OCI-LY7 (cell line): ENCODE measurements around the gene MT1H.

Experiments used
- EZH2phosphoT487 ChIP-seq: fragments of 200-600 bp; sonication (generic); IDR thresholded peaks from 2 replicates; pipeline ENCODE4 v1.6.1; 2018; ENCODE audit warnings: low read depth, borderline replicate concordance, mild to moderate bottlenecking, mixed run types, antibody characterized with exemption, low read length, moderate library complexity, mixed read lengths
- TF ChIP-seq, protein P1 (sequence below): fragments of 200-600 bp; sonication (generic); conservative IDR thresholded peaks from 2 replicates; pipeline ENCODE4 v1.5.1; 2014; ENCODE audit warnings: mild to moderate bottlenecking, antibody characterized with exemption, low read length, moderate library complexity, mixed read lengths

DNA sequence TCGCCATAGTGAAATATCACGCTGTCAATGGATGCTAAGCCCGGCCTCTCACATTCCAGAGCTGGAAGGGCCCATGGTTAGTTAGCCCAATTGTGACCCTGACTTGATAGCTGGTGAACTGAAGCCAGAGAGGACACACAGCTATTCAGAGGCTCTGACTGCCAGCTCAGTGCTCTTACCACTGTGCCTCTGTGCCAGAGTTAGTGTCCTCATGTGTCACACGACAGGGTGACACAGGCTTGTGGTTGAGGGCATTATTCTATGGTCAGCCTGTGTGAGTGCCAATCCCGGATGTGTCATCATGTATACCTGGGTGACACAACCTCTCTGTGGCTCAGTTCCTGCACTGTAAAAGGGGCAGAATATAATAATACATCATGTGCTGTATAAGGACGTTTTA, 10.2 kb downstream of the MT1H start:
- TF ChIP-seq, protein P1, sequence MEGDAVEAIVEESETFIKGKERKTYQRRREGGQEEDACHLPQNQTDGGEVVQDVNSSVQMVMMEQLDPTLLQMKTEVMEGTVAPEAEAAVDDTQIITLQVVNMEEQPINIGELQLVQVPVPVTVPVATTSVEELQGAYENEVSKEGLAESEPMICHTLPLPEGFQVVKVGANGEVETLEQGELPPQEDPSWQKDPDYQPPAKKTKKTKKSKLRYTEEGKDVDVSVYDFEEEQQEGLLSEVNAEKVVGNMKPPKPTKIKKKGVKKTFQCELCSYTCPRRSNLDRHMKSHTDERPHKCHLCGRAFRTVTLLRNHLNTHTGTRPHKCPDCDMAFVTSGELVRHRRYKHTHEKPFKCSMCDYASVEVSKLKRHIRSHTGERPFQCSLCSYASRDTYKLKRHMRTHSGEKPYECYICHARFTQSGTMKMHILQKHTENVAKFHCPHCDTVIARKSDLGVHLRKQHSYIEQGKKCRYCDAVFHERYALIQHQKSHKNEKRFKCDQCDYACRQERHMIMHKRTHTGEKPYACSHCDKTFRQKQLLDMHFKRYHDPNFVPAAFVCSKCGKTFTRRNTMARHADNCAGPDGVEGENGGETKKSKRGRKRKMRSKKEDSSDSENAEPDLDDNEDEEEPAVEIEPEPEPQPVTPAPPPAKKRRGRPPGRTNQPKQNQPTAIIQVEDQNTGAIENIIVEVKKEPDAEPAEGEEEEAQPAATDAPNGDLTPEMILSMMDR: no peak
- TF ChIP-seq EZH2phosphoT487: no peak
